Stromal cell of bone marrow (primary cell): ENCODE measurements around the gene ZSWIM6.

Source experiments
- DNase-seq: peaks from one replicate; pipeline ENCODE4 v3.0.0-alpha.2; 2012; ENCODE audit warnings: low read depth

Gene ZSWIM6

DNA sequence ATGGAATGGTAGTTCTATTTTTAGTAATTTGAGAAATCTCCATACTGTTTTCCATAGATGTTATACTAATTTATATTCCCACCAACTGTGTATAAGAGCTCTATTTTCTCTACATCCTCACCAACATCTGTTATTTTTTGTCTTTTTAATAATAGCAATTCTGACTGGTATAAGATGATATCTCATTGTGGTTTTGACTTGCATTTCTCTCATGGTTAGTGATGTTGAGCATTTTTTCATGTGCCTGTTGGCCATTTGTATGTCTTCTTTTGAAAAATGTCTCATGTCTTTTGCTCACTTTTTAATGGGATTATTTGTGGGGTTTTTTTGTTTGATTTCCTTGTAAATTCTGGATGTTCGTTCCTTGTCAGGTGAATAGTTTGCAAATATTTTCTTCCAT, 154.4 kb downstream of the ZSWIM6 start:
- no peak for DNase-seq

- DNase-seq: no peak
Observed at GRCh38 chr5:61489574-61489973, 157.5 kb downstream of the ZSWIM6 start.

- DNase-seq: no peak
Observed at GRCh38 chr5:61491861-61492260, 159.8 kb downstream of the ZSWIM6 start.

- no peak for DNase-seq
Observed at GRCh38 chr5:61493973-61494372, 161.9 kb downstream of the ZSWIM6 start.

GRCh38 chr5:61496446-61496845, 164.4 kb downstream of the ZSWIM6 start:
- no peak for DNase-seq

GRCh38 chr5:61496860-61497259, 164.8 kb downstream of the ZSWIM6 start:
- DNase-seq: no peak

DNA sequence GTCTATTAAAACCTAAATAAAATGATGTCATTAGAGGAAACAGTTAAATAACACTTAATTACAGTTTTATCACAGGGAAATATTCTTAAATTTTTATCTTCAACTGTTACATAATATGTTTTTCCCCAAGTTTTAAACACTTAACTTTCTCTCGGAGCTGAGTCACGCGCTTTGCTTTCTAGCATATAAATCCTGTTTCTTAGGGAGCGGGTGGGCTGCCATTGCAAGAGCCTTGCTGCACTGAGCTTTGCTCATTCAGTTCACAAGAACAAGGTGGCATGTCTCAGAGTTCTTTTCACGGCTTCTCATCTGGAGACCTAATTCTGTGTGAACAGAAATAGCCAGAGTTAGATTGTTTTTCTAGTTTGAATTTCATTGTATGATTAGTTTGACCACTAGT, 166.1 kb downstream of the ZSWIM6 start:
- no peak for DNase-seq

DNA sequence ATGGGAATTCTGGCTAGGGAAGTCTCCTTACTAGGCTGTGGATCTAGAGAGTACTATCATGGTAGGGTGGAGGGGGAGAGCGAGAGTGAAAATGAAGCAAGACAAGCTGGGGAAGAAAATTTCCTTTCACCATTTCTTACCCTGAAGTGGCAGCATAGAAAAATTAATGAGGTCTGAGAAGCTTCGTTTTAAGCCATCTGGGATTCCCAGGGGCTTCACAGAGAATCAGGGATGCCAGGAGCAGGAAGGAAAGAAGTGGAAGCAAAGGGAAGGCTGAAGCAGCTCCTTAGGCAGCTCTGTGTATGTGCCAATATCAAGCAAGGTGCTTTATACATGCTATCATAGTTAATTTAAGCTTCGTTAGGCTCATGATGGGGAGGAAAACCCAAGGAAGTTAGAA, 169.9 kb downstream of the ZSWIM6 start:
- no peak for DNase-seq

GRCh38 chr5:61504143-61504770, 172.2 kb downstream of the ZSWIM6 start:
- no peak for DNase-seq

GRCh38 chr5:61505281-61505680, 173.2 kb downstream of the ZSWIM6 start:
- DNase-seq: no peak

- DNase-seq: no peak
Observed at GRCh38 chr5:61507232-61507631, 175.2 kb downstream of the ZSWIM6 start.

DNA sequence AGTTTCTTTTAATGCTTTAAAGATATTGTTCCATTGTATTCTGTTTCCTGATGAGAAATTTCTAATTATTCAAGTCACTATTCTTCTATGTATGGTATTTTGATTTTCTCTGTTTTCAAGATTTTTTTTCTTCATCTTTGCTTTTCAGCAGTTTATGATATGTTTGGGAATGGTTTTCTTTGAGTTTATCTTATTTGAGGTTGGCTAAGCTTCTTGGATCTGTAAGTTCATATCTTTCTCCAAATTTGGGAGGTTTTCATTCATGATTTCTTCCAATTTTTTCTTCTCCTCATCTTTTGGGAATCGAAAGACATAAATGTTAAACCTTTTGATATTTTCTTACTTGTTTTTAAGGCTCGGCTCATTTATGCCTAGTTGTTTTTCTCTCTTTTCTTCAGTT, 184.9 kb downstream of the ZSWIM6 start:
- no peak for DNase-seq

DNA sequence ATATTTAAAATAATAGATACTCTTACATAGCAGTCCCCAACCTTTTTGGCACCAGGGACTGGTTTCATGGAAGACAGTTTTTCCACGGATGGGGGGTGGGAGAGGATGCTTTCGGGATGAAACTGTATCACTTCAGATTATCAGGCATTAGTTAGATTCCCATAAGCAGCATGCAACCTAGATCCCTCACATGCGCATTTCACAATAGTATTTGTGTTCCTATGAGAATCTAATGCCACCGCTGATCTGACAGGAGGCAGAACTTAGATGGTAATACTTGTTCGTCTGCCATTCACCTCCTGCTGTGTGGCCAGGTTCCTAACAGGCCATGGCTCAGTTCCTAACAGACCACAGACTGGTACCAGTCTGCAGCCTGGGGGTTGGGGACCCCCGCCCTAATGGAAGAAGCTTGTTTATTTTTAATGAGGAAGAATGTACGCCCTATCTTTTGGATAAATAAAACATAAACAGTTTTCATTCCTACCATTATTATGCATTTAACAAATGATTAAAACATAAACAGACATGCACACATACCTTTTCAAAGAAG, 187.7 kb downstream of the ZSWIM6 start:
- no peak for DNase-seq

- no peak for DNase-seq
Observed at GRCh38 chr5:61523073-61523472, 191.0 kb downstream of the ZSWIM6 start.

DNA sequence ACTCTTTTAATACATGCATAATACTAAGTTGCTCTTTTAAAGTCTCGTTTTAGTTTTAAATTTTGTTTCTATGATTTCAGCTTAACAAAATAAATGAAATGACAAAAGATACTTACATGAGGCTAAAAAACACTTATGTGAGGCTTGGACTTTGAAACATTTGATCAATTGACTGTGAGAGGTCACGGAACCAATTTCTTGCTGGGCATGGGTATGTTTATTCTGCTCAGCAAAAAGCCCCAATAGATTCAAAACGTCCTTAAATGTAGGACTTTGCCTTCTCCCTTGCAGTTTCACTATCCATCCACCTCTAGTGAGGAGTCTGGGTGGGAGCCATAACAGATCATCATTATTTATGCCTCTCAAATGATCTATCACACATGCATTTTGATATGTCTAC, 191.9 kb downstream of the ZSWIM6 start:
- DNase-seq: no peak

DNA sequence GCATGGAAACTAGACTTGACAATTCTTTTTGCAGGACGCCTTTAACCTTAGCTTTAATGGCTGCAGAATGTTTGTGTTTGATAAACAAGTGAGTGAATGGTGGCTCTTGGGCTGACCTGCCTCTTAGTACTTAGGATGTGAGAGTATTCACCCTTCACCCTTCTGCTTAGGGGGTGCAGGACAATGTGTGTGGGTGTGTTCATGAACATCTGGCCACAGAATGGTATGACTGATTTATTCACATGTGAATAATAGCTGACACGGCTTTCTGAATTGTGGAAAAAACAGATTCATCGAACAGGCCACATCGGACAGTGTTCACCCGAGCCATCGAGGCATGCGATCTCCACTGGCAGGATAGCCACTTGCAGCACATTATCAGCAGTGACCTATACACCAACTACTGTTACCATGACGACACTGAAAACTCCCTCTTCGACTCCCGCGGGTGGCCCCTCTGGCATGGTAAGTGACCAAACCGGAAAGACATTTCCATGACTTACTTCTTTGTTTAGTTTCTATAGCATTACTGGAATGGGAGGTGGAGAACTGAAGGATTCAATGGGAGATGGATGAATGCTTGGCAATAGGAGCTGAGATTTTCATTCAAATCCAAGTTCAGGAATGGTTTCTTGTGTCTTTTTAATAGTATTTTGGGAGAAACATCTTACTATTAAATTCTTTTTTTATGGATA, 193.6 kb downstream of the ZSWIM6 start:
- DNase-seq: no peak

GRCh38 chr5:61526207-61526519, 194.1 kb downstream of the ZSWIM6 start:
- no peak for DNase-seq

- DNase-seq: no peak
Observed at GRCh38 chr5:61532983-61533382, 200.9 kb downstream of the ZSWIM6 start.

DNA sequence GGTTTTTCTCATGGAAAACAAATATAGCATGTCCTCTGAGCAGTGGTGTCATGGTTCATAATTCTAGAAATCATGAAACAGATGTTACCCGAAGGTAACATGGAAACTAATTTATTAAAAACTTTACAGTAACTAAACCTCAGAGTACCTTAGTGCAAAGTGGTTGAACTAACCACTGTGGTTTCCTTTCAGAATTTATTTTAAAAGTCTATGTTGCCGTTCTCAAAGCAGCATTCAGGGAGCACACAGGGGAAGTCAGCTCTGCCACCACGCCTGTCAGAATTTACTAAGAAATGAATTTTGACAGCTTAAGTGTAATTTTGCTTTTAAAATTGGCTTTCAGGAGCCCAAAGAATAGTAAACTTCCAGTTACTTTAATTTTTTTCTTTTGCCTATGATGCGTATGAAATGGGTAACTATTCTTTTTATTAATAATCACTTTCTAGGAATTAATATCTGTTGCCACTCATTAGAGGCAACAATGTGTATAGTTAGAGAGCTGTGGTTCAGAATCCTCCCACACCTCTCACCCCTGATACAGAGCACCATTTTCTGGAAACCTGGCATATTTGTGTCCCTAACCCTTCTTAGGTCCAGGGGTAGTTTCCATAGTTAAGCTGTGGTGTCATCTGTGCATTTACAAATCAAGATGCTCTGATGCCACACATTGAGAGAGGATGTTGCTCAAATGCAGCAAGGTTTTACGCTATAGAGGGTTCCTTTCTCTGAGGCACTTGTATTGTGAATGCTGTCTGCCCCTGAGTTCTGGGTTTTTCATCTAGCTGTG, 202.6 kb downstream of the ZSWIM6 start:
- no peak for DNase-seq

DNA sequence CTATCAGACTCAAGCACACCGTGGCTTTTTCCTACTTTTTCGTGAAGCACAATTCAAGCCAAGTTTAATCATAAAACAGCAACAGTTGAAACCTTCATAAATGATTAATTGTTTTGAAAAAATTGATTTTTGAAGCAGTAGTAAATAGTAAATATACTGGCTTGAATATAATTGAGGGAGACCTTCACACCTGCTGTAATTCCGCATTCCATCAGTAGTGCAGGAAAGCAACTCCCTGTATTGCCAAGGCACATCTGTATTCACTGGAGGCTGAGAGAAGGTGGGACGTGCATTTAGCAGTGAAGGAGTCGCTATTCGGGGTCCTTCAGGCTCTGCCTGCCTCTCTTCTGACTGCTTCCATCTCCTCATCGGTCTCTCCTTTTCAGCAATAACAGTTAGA, 203.8 kb downstream of the ZSWIM6 start:
- DNase-seq: no peak

- no peak for DNase-seq
Observed at GRCh38 chr5:61536922-61537321, 204.9 kb downstream of the ZSWIM6 start.

- no peak for DNase-seq
Observed at GRCh38 chr5:61538722-61539501, 206.9 kb downstream of the ZSWIM6 start.
